HuH-7.5 (cell line): ENCODE results near the gene POT1.

Source experiments
- DNase-seq: peaks from one replicate; pipeline ENCODE4 v3.0.0; 2011; ENCODE audit warnings: low spot score

The POT1 gene

DNA sequence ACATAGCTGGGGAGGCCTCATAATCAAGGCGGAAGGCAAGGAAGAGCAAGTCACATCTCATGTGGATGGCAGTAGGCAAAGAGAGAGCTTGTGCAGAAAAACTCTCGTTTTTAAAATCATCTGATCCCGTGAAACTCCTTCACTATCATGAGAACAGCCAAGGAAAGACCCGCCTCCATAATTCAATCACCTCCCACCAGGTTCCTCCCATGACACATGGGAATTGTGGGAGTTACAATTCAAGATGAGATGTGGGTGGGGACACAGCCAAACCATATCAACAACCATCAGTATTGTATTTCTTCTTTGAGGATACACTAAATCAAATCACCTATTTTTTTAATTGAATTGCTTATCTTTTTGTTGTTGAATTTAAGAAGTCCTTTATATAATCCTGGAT, 16.7 kb downstream of the POT1 start:
- no peak for DNase-seq

GRCh38 chr7:124909808-124910207, 19.8 kb downstream of the POT1 start:
- DNase-seq: no peak

DNA sequence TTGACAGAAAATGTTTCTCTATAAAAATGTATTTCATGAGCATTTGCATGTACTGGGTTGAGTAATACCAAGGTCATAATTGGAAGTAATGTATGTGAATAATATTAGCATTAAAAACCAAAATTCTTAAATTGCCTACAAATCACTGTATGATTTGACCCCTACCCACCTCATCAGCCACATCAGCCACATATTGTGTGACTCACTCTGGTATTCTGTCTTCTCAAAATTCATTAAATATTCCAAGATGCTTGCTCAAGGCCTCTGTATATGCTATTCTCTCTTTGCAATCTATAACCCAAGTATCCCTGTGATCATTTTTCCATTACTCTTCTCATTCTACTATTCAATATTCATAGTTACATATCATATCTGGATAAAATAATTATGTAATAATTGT, 21.4 kb downstream of the POT1 start:
- no peak for DNase-seq

- no peak for DNase-seq
These were observed 22.1 kb downstream of the POT1 start for GRCh38 chr7:124907490-124907889.

DNA sequence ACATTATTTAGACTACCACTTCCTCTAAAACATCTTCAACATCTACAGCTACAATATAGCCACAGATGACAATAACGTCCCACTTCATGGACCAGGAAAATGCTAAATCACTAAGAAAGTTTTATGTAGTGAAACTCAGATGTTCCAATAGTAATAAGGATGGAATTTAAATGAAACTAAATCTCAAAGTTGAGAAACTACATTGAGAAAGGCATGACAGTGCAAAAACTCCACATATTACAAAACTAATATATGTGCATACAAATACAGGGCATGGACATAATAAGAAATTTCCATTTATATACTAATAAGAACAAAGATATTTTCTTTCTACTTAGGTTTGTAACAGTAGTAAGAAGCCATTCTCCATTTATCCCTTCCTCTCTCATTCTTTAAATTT, 31.1 kb downstream of the POT1 start:
- no peak for DNase-seq

DNA sequence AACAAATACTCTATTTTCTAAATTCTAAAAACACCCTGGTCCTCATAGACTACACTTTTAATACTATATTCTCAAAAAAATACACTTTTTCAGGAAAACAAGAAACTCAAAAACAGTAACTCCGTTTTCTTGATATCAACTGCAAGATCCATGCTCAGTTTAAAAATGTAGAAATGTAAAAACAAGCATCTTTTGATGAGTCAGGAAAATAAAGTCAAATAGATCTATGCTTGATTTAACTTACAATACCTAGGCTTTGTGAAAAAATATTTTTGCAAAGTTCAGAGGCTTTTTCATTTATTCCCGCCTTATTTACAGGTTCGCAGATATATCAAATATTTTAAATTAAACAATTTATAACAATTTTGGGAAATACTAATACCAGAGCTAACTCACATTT, 33.6 kb downstream of the POT1 start:
- no peak for DNase-seq

DNA sequence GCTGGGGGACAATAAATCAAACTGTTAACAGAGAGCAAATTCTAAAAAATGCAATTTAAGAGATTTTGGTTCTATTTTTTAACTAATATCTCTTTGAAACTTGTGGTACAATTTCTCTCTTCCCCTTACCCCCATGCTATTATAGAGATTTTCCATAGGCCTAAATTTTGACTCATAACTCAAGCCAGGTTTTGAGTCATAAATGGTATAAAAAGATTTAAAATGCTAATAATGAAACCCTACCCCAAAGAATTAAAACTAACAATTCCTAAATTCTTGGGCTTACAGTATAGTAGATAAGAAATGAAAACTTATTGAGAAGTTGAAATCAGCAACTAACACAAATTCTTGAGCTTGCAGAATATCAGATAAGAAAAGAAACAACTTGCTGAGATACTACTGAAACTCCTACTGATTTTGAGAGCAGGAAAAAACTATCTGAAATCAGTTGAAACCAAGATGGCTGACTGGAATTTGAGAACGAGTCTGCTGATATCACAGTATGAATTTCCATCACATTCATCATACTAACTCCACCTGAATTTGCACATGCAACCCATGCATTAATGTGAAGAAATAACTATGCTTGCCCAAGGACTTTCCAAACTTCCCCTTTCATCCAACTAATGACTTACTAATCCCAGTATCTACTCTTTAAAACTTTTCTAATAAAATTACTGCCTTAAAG, 36.3 kb downstream of the POT1 start:
- no peak for DNase-seq

GRCh38 chr7:124887247-124887646, 42.4 kb downstream of the POT1 start:
- DNase-seq: no peak

DNA sequence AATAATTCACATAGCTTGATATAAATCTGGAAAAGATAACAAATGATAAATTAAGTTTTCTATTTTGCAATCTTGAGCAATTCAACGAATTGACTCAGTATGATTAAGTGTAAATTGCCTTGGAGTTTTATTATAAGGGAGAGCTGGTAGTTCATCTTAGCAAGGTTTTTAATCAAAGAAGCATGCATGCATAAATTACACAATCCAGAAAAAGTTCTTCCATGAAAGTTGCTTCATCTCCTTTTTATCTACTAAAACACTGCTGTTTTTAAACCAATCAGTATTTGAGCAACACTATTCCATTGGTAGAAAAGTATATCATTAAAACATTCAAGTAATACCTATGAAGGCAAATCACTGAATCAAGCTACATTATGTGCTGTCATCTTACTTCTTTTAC, 47.6 kb downstream of the POT1 start:
- DNase-seq: no peak

DNA sequence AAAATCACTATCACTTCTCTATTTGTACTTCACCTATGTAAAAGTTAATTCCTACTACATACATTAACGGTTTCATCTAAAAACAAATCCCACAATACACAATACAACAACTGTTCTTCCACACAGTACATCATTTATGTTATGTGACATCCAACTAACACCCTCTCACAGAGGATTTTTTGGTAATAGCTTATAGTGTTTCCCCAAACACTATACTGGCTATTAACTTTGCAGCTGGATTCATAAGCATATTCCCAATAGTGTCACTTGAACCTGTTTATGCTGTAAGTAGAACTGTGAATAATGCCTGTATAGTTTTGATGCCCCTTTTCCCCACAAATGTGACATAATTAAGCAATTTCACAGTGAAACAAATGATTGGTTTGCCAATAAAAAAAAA, 49.9 kb downstream of the POT1 start:
- DNase-seq: no peak

DNA sequence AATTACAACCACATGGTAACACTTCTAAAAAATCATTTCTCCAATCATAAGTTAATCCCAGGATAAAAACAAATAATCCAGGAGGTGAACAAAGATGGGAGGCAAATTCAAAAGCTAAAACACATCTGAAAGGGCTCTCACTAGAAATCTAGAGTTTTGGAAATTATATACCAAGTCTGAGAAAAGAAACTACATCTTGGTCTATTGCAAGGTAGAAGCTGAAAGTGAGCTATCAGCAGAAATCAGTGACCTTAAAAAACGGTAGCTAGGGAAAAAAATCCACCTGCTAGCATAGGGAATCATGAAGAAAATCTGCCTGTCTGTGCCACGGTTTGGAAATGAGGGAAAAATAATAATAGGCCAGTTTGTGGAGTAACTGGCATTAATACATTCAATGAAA, 50.5 kb downstream of the POT1 start:
- DNase-seq: no peak

DNA sequence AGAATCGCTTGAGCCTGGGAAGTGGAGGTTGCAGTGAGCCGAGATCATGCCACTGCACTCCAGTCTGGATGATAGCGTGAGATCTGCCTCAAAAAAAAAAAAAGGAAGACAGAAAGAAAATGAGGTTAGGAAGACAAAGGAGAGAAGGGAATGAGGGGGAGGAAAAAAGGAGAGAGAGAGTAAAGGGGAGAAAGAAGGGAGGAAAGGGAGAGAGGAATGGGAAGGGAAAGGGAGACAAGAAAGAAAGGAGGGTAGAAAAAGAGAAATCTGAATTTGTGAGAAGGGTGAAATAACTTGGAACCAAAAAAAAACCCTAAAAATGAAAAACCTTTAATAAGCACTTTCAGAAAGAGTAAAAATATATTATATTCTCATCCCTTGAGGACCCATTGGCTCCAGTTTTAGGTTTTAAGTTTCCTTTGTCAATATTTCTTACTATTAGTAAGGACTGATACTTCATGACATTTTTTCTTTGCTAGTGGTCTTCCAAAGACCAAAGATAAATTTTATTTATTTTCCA, 54.9 kb downstream of the POT1 start:
- no peak for DNase-seq

DNA sequence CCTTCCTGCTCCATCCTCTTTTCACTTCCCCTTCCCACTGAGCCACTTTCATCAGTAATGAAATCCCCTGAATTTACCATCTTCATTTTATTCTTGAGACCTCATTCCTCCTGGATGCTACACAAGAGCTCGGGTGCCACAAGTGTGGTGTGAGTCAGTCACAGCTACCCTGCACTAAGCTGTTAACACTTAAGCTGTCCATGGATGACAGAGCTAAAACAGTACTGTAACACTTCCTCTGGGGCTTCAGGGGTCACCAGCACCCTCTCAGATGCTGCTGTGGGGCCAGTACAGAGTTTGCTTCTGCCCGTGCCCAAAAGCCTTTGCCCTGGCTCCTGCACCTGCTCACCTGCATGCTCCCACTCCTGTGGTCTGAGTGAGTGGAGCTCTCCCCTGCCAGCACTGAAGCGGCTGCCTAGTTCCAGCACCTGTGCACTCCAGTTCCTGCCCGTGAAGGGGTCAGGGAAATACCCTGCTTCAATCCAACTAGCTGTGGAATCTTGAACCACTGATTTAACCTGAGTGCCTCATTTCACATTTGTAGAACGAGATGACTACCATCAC, 71.9 kb downstream of the POT1 start:
- DNase-seq: no peak

DNA sequence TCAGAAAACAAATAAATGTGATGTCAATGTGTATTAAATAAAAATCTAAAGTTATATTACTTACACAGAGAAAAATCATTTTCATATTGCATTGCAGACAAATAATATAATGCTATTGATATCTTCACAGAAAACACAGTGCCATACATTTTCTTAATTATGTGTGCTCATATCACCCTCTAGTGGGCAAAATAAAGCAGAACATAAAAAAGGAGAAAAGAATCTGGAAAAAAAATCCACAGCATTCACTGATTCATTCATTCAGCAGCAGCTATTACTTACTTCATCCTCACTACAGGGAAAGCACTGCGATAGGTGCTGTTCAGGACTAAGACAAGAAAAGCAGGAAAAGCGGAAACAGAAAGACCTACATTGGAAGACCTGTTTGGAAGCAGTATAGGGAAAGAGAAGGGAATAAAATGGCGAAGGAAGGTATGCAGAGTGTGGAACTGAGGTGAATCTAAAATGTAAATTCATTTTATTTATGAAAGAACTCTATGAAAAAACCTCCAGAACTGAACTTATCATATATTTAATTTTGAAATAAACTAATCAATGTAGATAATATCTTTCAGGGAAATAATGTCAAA, 73.2 kb downstream of the POT1 start:
- no peak for DNase-seq

DNA sequence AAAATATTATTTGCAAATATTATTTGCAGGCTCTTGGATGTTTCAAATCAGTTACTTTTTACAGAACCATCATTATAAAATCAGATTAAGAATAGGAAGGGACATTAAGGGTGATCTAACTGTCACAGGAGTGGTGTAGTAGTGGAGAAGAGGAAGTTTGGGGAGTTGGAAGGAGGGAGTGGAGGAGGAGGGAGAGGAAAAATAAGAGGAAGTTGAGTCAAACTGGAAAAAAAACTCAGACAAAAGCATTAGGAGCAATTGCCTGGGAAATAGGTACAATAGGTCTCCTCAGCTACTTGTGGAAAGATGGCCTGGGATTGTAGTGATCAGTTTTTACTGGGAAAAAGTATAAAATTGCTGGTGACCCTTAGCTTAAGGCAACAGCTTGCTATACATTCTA, 86.3 kb downstream of the POT1 start:
- DNase-seq: no peak

DNA sequence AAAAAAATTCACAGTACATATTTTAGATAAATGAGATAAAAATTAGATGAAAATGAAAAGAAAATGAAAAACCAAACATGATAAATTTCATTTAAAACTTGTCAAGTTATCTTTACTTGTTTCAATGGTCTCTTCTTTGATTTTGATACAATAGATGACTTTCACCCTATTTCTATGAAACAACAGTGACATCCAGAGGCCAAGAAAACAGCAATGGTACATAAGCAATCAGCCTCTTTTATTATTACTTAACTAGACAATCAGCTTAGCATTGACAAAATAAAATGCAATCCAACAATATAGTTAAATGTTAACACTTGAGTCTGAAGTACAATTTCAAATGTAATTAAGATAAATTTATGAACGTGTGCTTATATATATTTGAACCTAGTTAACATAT, 89.2 kb downstream of the POT1 start:
- no peak for DNase-seq

DNA sequence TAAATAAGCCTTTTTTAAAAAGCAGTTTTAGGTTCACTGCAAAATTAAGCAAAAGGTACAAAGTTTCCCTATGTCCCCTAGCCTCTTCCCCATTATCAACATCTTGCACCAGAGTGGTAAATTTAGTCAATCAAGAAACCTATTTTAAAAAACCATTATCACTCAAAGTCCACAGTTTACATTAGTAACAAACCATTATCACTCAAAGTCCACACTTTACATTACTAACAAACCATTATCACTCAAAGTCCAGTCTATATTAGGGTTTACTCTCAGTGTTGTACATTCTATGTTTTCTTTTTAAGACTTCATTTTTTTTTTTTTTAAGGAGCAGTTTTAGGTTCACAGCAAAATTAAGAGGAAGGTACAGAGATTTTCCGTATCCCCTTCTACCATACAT, 89.9 kb downstream of the POT1 start:
- no peak for DNase-seq

GRCh38 chr7:124836173-124836572, 93.5 kb downstream of the POT1 start:
- DNase-seq: no peak

- no peak for DNase-seq
These were observed 110.8 kb downstream of the POT1 start for GRCh38 chr7:124818807-124819206.

DNA sequence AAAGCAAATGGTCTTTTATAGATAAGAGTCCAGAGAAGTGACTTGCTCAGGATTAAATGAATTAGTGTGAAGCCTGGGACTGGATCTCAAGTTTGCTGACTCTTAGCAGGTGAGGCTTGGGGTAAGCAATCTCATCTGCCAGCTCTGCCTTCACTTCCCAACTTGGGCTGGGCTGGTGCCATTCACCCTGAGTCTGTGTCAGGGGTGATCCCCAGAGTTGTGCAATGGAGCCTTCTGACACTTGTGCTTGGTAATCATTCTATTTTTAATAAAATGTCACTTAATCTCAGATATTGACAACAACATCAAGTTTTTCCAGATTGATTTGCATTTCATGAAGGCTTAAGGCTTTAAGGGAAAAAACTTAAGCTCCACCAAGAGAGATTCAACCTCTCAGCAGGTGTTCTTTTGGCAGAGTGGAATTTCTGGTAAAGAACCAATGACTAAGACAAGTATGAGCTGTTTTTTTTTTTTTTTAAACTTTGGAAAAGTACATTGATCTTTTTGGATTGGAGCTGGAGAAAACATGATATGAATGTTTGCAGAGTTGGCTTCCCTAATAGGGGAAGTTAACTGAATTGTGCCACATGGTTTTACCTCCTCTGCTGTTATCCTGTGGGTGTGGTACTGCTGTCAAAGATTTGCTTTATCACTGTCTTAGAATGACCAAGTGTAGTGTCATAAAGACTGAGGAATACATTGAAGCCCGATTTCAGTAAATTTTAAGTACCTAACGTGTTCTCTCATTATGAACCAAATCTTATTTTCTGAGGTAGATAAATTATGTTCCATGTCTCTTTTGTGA, 115.4 kb downstream of the POT1 start:
- no peak for DNase-seq

GRCh38 chr7:124812764-124813163, 116.9 kb downstream of the POT1 start:
- no peak for DNase-seq

DNA sequence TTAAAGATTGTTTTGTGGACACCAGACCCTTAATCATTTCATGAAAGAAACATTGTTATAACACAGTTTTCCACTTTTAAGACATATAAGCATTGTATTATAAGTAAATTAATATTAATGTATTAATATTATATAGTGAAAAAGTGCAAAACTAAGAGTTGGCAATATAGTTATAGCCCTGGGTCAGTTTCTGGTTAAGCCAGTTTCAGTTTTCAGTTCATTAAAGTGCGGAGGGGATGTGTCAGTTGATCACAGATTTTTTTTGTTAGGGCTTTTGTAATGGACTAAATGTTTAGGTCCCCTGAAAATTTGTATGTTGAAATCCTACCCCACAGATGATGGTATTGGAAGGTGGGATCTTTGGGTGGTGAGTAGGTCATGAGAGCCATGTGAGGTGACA, 118.3 kb downstream of the POT1 start:
- no peak for DNase-seq

- DNase-seq: no peak
These were observed 119.0 kb downstream of the POT1 start for GRCh38 chr7:124810605-124811004.
